Sigmoid colon (tissue), 4 donors: Measurements from ENCODE around the gene CHTF18.

Source experiments
- EP300 ChIP-seq, 4 donors: sonication (generic); formaldehyde crosslinking; IDR thresholded peaks; one replicate each; pipeline ENCODE4 v1.6.1; 2017; ENCODE audit warnings: antibody characterized with exemption in 4 of 4
- POLR2A ChIP-seq, 2 donors: fragments of 450-650 bp; IDR thresholded peaks; one replicate each; pipeline ENCODE4 v1.6.1; 2016; ENCODE audit warnings: antibody characterized with exemption in 2 of 2, mild to moderate bottlenecking in 2 of 2, moderate library complexity in 2 of 2
- POLR2AphosphoS5 ChIP-seq, 4 donors: sonication (generic); formaldehyde crosslinking; IDR thresholded peaks; one replicate each; pipeline ENCODE4 v1.6.1; 2017; ENCODE audit warnings: antibody characterized with exemption in 4 of 4
- TF ChIP-seq, protein P1 (sequence below), 4 experiments: fragments of 450-650 bp in 3 of 4; fragments of 200-600 bp in 1 of 4; IDR thresholded peaks; one replicate each; pipeline ENCODE4 v1.5.1; 2016 to 2019; ENCODE audit warnings: antibody characterized with exemption in 4 of 4, mild to moderate bottlenecking in 3 of 4, moderate library complexity in 2 of 4

DNA sequence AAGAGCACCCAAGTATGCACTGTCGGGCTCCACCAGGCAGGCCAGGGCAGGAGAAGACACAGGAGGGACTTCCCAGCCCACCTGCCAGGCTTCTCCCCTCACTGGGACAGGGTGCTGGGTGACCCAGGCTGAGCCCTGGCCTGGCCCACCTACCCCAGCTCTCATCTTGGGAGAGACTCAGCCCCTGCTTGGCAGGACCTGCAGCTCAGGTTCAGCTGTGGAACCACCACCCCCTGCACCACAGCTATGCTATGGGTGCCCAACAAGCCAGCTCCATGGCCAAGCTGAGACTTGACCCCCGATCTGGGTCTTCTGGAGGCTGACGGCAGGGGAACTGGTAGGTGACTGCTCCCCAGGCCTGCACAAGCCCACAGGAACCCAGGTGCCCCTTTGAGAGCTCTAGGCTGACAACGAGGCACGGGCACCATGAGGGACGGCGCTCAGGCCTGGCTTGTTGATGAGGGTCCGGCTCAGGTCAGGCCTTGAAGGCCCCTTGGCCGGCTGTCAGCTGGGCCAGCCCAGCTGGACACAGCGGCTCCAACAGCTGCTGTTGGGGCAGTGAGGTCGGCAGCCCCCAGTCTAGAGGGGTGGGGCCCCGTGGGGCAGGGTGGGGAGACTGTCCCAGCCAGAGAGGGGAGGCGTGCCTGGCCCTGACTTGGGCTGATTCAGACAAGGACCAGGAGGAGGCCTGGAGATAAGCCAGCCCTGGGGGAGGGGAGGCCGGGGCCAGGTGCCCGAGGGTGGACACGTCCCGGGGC lies 4.8 kb upstream of the CHTF18 start:
- TF ChIP-seq, protein P1, sequence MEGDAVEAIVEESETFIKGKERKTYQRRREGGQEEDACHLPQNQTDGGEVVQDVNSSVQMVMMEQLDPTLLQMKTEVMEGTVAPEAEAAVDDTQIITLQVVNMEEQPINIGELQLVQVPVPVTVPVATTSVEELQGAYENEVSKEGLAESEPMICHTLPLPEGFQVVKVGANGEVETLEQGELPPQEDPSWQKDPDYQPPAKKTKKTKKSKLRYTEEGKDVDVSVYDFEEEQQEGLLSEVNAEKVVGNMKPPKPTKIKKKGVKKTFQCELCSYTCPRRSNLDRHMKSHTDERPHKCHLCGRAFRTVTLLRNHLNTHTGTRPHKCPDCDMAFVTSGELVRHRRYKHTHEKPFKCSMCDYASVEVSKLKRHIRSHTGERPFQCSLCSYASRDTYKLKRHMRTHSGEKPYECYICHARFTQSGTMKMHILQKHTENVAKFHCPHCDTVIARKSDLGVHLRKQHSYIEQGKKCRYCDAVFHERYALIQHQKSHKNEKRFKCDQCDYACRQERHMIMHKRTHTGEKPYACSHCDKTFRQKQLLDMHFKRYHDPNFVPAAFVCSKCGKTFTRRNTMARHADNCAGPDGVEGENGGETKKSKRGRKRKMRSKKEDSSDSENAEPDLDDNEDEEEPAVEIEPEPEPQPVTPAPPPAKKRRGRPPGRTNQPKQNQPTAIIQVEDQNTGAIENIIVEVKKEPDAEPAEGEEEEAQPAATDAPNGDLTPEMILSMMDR (IDR thresholded peaks at IDR 0.05): no peak
- no peak for TF ChIP-seq POLR2AphosphoS5 (IDR thresholded peaks at IDR 0.05)
- TF ChIP-seq EP300 (IDR thresholded peaks at IDR 0.05): no peak
- no peak for TF ChIP-seq POLR2A (IDR thresholded peaks at IDR 0.05)
